Globus pallidus (tissue), 1 donor: ENCODE data around the gene GPHN.

Source experiments
- DNase-seq: peaks from one replicate; pipeline ENCODE4 v3.0.0-alpha.2; 2015; ENCODE audit warnings: low spot score

GPHN gene

DNA sequence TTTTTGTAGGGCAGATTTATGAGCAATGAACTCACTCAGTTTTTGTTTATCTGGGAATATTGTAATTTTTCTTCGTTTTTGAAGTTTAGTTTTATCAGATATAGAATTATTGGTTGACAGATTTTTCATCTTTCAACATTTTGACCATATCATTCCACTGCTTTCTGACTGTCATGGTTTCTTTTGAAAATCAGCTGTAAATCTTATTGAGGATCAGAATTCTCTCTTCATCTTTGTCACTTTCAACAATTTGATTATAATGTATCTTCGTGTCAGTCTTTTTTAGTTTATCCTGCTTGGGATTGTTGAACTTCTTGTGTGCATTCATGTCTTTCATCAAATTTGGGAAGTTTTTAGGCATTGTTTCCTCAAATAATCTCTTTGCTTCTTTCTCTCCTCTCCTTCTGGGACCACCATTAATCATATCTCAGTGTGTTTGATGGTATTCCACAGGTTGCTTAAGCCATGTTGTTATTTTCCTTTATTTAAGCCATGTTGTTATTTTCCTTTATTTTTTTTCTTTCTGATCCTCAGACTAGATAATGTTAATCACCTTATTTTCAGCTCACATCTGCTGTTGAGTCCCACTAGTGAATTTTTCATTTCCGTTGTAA, 451.6 kb downstream of the GPHN start:
- DNase-seq: no peak

DNA sequence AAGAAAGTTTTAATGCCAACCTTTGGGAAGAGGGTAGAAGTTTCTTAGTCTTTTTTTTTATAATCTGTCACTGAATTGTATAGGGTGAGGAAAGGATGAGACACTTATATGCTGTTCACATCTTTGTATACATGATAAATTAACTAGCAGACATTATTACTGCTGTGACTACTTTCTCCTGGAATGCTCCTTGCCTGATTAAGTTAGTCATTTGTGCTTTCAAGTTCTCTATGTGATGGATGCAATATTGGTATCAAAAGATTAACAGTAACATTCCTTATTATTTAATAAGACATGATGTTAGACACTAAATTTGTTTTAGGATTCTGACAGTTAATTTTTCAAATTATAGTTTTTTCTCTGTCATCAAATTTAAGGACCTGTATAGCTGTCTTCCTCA, 457.9 kb downstream of the GPHN start:
- DNase-seq: no peak

DNA sequence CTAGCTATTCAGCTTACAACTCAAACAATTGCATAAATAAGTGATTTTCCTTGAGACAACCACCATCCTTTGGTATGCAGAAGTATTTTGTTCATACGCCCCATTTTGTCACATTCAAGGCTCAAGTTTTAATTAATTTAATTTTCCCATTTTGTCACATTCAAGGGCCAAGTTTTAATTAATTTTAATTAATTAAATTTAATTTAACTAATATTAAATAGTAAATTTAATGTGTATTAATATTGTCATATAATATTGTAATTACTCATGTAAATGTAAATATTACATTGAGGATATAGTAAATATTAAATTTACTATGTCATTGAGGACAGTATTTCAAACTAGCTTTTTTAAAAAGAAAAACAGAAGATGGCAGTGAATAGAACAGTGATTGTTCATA, 464.5 kb downstream of the GPHN start:
- DNase-seq: no peak

DNA sequence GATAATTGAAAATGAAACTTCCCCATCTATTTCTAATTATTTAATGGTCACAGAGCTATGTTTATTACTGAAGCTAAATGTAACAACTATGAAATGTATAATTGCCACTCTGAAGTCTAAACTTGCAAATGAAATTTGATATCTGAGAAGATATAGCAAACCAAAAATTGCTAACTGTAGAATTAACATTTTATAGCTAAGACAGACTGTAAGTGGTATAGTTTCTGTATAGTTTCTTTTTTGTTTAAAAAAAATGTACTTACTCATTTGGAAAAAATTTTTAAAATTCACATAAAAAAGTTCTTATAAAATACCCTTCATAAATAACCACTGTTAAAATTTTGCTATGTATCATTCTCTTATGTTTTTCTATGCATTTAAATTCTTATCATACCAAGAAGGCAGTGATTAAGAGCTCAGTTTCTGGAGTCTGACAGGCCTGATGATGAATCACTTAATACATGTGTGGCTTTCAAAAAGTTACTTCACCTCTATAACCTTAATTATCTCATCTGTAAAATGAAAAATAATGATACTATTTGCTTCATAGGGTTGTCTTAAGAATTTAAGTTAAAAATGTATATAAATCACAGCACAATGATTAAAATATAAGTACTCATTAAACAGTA, 466.6 kb downstream of the GPHN start:
- no peak for DNase-seq

DNA sequence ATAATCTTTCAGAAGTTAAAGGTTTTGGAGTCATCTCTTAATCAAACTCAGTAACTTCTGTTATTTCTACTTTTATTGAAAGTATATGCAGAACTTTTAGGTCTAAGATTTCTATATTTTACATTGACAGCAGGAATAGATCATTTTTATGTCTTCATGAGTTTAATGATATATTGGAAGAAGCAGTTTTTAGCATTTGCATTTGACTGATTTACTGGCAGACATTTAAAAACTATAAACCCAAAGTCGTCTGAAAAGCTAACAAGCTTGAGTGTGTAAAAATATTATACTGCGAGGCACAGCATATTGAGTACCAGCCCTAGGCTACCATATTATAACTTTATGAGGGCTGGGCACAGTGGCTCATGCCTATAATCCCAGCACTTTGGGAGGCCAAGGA, 467.3 kb downstream of the GPHN start:
- DNase-seq: no peak

DNA sequence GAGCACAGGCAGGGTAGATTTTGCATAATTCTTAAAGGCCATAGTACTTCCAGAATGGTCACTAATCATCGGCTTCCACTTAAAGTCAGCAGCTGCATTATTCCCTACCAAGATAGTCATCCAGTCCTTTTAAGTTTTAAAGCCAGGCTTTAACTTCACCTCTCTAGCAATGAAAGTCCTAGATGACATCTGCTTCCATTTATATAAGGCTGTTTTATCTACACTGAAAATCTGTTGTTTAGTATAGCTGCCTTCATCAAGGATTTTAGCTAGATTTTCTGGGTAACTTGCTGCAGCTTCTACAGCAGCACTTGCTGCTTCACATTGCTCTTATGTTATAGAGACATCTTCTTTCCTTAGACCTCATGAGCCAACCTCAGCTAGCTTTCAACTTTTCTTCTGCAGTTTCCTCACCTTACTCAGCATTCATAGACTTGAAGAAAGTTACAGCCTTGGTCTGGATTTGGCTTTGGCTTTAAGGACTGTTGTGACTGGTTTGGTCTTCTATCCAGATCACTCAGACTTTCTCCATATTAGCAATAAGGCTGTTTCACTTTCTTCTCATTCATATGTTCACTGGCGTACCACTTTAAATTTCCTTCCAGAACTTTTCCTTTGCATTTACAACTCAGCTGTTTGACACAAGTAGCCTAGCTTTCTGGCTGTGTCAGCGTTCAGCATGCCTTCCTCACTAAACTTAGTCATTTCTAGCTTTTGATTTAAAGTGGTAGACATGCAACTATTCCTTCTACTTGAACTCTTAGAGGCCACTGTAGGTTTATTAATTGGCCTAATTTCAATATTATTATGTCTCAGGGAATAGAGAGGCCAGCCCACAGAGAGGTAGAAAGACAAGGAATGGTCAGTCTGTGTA, 471.4 kb downstream of the GPHN start:
- no peak for DNase-seq

DNA sequence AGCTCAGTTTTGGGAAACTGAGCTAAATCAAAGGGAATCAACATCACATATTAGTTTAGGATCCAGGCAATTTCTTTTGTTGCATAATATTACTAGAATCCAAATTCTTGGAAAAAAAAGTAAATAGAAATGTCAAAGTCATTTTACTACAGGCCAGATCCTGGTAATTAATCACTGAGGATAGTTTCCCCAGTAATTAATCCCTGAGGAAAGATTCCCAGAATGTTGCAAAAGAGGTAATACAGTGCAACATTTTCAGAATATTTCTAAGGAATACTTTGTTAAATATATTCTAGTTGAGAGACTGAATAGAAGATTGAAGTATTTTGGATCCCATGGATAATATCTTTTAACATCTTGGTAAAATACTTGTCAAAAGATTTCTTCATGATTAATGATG, 474.3 kb downstream of the GPHN start:
- DNase-seq: no peak

DNA sequence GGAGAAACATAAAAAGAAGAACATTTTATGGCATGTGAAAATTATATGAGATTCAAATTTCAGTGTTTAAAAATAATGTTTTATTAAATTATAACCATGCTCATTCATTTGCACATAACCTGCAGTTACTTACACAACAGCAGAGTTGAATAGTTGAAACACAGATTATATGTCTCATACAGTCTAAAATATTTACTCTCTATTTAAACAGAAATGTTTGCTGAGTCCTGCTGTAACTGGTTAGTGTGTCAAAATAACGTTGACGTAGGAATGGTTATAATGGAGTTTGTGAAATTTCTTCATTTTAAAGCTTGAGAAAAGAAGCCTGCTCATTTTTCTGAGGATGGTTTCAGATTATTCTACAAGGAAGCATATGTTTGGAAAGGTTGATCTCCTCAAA, 484.8 kb downstream of the GPHN start:
- DNase-seq: no peak

DNA sequence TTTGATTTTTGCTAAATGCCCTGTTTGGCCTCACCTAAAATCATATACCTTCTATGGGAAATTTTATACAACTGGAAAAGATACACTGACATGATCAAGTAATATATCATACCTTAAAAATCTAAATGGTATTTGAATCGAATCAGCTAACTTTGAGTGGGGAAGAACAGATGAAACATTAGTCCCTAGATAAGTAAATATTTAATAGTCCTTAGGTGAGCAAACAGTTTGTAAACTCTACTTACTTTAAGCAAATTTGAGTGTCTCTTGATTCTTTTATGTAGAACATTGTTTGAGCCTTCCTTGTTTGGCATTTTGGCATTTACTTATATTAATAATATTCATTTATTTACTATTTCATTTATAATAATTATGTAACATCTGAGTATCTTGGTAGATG, 485.6 kb downstream of the GPHN start:
- DNase-seq: no peak

DNA sequence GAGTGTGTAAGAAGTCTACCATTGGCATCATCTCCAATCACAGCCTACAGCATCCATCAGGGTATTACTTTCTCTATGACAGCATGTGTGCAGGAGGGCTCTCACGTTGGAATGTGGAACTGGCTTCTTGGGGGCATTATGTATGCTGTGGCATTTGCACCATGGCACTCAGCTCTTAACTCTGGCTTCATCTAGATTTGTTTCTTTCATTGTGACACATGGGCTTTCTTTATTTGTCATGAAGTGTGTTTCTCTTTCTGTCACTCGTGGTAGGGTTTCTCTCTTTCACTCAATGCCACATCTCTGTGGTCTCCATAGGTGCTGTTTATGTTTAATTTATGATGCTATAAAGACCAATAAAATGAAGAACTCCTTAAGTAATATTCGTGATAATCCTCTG, 490.1 kb downstream of the GPHN start:
- no peak for DNase-seq

DNA sequence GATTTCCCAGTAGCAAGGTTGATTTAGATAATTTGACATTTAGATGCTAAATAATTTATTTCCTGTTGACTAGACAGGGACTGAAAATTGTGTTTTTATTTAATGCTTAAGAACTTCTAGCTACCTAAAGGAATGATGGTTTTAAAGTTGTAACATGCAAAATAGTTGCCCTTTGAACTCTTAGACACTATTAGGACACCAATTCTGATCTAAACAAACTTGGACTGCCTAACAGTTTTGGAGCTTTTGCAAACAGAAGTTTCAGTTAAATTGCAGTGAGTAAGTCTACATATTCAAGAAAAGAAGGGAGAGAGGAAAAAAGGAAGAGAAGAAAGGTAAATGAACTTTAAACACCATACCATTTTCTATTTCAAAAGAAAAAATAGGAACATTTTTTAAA, 492.0 kb downstream of the GPHN start:
- no peak for DNase-seq

DNA sequence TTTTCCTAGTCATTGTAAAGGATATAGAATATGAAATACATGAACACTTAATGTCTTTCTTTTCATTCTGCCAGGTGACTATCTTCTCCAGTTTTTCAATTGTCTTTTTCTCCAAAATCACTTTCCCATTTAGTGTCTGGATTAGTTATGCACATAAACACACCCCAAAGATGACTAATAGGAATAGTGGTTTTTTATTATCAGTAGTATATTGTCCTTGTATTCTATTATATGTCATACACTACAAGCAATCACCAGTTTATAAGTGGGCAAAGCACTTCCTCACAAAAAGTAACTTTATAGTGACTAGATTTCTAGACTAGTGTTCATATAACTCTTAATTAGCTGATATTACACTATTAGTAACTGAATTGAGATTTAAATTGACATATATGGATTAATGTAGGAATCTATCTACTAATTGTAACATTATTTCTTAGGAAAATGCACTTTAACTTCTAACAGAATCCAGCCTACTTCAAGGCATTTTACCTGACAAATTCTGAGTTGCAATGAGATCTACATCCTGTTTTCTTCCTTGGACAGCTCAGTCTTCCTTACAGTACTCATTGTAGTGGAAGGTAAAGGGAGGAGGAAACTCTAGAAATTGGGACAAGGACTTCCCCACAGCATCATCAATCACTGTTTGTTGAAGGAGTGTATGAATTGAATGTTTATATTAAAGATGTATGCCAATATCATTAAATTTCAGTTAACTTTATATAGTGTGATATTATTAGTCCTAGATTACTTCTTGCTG, 495.2 kb downstream of the GPHN start:
- DNase-seq: no peak

DNA sequence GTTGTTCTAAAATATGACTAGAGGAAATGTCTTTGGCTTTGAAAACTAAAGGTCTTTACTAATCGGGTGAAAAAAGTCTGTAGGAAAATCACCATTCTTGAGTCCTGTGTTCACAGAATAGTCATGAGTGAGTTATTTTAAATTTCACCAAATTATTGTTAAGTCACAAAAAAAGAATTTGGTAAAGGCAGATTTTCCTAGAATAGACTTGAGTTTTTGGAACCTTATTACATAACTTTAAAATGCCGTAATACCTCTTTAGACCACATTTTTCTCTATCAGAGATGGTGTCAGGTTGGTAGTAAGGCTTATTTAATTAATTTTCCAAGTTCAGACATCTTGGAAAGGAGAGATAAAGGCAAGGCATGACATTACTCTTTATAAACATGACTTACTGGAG, 496.6 kb downstream of the GPHN start:
- DNase-seq: no peak

DNA sequence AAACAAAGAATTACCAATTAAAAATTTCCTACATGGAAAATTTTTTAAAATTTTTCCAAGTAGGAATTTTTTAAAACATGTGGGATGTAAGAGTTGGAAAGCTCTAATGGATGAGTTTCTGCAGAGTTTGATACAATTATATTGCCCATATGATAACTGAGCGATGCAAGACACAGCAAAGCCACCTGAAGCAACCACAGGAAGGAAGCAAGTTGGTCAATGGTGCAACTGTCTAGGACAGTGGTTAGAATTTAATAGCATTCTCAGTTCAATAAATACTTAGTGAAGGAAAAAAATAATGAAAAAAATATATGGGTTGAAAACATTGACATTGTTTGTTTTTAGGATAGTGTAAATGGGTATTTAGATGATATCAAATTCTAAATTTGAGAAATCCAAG, 502.7 kb downstream of the GPHN start:
- DNase-seq: no peak

DNA sequence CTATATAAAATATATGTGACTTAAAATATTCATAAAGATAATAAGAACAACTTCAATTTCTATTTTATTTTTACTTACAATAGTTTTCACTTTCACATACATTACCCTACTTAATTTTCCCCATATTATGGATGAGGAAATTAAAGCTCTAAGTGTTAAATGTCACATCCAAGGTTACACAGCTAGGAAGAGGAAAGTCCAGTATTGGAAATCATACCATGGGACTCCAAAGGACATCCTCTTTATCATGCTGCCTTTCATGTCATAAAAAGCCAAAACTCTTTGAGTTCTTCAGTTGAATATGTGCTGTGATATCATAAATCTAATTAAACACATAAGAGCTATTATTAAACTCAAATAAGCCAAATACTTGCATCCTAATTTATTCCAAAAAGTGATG, 508.9 kb downstream of the GPHN start:
- no peak for DNase-seq

DNA sequence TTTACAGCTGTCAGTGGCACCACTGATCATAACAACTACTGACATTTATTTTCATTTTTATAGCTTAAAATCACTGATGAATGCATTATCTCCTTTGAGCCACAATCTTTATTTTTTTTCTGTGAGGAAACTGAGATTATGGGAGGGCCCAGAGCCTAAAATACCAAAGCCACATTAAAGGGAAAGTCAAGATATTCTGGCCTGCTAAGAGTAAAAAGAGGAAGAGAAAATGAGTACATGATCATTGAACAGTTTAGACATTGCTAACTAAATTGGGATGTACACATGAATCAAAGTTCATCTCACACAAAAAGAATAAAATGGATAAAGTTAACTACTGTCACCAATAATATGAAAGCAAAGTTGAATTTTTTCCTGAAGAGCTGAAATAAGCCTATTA, 510.8 kb downstream of the GPHN start:
- DNase-seq: no peak

DNA sequence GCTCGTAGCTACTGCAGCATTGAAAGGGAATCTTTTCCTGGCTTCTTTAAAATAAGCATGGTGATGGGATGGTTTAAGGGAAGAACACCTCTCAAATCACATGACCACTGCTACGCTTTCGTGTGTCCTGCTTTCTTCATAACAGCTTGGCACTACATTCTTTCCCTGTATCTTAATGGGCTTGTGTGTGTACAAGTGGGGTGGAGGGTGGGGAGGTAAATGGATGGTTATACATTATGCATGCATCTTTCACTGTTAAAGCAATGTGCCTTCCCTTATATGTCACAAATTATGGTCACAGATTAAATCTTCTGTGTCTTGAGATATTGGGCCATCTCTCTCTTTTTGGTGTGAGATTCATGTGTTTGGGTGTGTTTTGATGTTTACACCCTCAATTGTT, 511.8 kb downstream of the GPHN start:
- no peak for DNase-seq

DNA sequence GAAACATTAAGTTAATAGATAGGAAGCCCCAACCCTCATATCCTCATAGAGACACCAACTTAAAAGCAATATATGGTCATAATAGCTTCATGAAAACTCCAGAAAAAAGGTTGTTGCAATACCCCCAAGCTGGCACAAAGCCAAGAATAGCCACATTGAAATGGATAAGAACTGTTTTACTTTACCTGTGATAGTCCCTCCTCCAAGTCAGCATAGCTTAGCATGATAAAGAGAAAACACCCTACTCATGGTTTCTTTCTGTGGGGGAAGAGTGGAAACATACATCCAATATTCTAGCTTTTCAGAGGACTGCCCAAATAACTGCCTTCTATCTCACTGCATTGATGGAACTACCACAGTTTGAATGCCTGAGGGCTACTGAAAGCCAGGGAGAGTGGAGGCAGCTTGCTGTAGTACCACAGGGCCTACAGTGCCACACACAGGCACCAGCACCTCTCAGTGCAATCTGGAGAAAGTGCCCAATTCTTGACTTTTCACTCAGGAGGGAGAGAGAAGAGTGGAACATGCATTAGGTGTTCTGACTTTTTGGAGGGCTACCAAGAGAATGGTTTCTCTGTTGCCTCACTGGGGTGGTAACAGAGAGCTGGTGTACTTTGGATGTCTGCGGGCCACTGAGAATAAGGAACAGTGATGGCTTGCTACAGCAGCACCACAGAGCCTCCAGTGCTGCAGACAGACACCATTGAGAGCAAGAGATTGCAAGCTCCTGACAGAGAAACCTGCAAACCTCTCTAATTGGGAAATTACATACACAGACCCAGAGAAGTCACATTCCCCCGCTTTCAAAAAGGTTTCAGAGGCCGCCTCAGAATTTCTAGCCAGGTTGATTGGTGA, 524.2 kb downstream of the GPHN start:
- DNase-seq: no peak

DNA sequence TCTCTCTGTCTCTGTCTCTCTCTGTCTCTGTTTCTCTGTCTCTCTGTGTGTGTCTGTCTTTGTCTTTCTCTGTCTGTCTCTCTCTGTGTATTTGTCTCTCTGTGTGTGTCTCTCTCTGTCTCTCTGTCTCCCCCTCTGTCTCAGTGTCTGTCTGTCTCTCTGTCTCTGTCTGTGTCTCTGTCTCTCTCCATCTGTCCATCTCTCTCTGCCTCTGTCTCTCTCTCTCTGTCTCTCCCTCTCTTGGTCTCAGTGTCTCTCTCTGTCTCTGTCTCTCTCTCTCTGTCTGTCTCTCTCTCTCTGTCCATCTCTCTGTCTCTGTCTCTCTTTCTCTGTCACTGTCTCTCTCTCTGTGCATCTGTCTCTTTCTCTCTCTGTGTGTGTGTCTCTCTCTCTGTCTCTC, 537.5 kb downstream of the GPHN start:
- no peak for DNase-seq

DNA sequence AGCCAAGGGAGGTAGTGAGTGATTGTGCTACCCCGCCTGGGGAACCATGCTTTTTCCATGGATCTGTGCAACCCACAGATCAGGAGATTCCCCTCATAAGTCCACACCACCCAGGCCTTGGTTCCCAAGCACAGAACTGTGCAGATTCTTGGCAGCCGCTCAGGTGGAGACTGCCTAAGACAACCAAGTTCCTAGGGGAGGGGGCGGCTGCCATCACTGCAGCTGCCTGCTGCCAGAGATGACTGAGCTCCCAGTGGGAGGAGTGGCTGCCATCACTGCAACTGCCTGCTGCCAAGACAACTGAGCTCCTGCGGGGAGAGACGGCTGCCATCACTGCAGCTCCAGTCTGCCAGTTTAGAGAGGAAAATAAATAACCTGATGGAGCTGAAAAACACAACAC, 542.9 kb downstream of the GPHN start:
- DNase-seq: no peak

DNA sequence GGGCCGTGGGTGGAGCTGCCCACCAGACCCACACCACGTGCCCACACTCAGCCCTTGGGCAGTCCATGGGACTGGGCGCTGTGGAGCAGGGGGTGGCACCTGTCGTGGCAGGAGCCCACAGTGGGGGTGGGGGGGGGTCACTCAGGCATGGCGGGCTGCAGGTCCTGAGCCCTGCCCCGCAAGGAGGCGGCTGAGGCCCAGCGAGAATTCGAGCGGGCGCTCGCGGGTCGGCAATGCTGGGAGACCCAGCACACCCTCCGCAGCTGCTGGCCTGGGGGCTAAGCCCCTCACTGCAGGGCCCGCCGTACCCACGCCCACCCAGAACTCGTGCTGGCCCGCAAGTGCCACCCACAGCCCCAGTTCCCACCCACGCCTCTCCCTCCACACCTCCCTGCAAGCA, 548.7 kb downstream of the GPHN start:
- DNase-seq: no peak

DNA sequence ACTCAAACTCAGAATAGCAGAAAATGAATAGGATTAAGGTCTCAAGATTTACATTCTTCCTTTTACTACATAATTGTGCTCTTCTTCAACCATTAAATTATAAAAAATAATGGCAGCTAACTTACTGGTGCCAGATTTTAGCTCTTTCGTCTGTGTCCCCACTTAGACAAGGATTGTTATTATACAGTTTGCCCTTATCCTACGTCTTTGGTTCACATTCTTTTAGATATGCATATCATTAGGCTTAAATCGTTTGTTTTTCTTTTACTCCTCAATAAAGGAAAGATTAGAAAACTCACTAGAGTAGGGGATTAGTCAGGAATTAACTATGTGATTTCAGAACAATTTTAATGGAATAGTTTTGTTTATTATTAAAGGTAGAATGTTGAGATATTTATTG, 551.6 kb downstream of the GPHN start:
- DNase-seq: no peak
